ENCODE measurements around the gene CPSF2. TPM values are rescaled to one million over a fixed set of nuclear protein-coding genes. Genes with fewer than 3 reads are reported as not detected.

CPSF2 gene
- total and polyA plus RNA-seq, 2 of the 13 experiments (the other 11 are each of a cell fraction or from before 2014, with no cell fraction given), result 14.3 to 67.9 TPM

DNA sequence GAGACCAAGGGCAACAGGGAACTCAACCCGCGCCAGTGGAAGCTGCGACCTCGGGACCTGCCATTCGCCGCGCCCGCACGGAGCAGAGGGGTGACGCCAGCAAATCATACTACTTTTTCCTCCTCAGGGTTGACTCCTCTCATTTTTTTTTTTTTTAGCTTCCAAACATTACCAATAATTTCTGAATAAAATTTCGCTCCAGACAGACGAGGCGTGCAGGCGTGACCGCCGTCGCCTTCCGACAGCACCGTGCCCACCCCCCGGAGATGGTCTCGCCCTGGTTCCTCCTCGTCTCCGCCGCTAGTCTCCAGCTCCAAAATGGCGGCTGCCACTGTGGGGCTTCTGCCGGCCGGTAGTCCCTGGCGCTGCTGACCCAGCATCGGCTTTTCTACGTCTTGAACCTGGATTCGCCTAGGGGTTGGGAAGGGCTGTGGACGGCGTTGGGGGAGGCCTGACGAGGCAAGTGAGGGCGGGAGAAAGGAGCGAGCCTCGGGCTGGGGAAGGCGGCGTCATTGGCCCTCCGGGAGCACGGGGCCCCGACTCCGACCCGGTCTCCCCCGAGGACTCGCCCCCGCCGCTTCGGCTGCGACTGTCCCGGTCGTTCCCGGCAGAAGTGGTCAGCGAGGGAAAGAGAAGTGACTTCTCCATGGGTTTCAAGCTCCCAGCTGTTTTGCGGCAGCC is at the start of gene CPSF2, which contains the start of gene NDUFB1 (continued):
- TF ChIP-seq, protein P1, sequence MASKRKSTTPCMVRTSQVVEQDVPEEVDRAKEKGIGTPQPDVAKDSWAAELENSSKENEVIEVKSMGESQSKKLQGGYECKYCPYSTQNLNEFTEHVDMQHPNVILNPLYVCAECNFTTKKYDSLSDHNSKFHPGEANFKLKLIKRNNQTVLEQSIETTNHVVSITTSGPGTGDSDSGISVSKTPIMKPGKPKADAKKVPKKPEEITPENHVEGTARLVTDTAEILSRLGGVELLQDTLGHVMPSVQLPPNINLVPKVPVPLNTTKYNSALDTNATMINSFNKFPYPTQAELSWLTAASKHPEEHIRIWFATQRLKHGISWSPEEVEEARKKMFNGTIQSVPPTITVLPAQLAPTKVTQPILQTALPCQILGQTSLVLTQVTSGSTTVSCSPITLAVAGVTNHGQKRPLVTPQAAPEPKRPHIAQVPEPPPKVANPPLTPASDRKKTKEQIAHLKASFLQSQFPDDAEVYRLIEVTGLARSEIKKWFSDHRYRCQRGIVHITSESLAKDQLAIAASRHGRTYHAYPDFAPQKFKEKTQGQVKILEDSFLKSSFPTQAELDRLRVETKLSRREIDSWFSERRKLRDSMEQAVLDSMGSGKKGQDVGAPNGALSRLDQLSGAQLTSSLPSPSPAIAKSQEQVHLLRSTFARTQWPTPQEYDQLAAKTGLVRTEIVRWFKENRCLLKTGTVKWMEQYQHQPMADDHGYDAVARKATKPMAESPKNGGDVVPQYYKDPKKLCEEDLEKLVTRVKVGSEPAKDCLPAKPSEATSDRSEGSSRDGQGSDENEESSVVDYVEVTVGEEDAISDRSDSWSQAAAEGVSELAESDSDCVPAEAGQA (IDR thresholded peaks at IDR 0.05; ENCODE audit: low read depth), result no peak
- TF ChIP-seq, protein P1 (CRISPR knock-in tag; IDR thresholded peaks at IDR 0.05; ENCODE audit: borderline replicate concordance), result peak; percentile 51; the same call in 1 of the 2 replicates
- TF ChIP-seq IRX3 (CRISPR knock-in tag; IDR thresholded peaks at IDR 0.05; ENCODE audit: borderline replicate concordance, low read depth) (no peak; the same call in 1 of the 2 replicates), SALL1 (CRISPR knock-in tag; IDR thresholded peaks at IDR 0.05) (peak; percentile 77), CBX5 (CRISPR knock-in tag; IDR thresholded peaks at IDR 0.05; ENCODE audit: borderline replicate concordance) (no peak), SIX4 (CRISPR knock-in tag; IDR thresholded peaks at IDR 0.05) (no peak), HNRNPL (IDR thresholded peaks at IDR 0.05; ENCODE audit: low read depth, low read length) (0 out of 2 replicates have a peak, but pooled peaks have one; percentile 53)
- TF ChIP-seq, protein P2, sequence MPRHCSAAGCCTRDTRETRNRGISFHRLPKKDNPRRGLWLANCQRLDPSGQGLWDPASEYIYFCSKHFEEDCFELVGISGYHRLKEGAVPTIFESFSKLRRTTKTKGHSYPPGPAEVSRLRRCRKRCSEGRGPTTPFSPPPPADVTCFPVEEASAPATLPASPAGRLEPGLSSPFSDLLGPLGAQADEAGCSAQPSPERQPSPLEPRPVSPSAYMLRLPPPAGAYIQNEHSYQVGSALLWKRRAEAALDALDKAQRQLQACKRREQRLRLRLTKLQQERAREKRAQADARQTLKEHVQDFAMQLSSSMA (CRISPR knock-in tag; IDR thresholded peaks at IDR 0.05), result peak; percentile 51; the same call in 1 of the 2 replicates
- TF ChIP-seq, protein P3, sequence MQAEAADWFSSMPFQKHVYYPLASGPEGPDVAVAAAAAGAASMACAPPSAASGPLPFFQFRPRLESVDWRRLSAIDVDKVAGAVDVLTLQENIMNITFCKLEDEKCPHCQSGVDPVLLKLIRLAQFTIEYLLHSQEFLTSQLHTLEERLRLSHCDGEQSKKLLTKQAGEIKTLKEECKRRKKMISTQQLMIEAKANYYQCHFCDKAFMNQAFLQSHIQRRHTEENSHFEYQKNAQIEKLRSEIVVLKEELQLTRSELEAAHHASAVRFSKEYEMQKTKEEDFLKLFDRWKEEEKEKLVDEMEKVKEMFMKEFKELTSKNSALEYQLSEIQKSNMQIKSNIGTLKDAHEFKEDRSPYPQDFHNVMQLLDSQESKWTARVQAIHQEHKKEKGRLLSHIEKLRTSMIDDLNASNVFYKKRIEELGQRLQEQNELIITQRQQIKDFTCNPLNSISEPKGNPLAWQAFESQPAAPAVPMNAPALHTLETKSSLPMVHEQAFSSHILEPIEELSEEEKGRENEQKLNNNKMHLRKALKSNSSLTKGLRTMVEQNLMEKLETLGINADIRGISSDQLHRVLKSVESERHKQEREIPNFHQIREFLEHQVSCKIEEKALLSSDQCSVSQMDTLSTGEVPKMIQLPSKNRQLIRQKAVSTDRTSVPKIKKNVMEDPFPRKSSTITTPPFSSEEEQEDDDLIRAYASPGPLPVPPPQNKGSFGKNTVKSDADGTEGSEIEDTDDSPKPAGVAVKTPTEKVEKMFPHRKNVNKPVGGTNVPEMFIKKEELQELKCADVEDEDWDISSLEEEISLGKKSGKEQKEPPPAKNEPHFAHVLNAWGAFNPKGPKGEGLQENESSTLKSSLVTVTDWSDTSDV (CRISPR knock-in tag; IDR thresholded peaks at IDR 0.05), result peak; percentile 46; the same call in 1 of the 2 replicates
- TF ChIP-seq, protein P4, sequence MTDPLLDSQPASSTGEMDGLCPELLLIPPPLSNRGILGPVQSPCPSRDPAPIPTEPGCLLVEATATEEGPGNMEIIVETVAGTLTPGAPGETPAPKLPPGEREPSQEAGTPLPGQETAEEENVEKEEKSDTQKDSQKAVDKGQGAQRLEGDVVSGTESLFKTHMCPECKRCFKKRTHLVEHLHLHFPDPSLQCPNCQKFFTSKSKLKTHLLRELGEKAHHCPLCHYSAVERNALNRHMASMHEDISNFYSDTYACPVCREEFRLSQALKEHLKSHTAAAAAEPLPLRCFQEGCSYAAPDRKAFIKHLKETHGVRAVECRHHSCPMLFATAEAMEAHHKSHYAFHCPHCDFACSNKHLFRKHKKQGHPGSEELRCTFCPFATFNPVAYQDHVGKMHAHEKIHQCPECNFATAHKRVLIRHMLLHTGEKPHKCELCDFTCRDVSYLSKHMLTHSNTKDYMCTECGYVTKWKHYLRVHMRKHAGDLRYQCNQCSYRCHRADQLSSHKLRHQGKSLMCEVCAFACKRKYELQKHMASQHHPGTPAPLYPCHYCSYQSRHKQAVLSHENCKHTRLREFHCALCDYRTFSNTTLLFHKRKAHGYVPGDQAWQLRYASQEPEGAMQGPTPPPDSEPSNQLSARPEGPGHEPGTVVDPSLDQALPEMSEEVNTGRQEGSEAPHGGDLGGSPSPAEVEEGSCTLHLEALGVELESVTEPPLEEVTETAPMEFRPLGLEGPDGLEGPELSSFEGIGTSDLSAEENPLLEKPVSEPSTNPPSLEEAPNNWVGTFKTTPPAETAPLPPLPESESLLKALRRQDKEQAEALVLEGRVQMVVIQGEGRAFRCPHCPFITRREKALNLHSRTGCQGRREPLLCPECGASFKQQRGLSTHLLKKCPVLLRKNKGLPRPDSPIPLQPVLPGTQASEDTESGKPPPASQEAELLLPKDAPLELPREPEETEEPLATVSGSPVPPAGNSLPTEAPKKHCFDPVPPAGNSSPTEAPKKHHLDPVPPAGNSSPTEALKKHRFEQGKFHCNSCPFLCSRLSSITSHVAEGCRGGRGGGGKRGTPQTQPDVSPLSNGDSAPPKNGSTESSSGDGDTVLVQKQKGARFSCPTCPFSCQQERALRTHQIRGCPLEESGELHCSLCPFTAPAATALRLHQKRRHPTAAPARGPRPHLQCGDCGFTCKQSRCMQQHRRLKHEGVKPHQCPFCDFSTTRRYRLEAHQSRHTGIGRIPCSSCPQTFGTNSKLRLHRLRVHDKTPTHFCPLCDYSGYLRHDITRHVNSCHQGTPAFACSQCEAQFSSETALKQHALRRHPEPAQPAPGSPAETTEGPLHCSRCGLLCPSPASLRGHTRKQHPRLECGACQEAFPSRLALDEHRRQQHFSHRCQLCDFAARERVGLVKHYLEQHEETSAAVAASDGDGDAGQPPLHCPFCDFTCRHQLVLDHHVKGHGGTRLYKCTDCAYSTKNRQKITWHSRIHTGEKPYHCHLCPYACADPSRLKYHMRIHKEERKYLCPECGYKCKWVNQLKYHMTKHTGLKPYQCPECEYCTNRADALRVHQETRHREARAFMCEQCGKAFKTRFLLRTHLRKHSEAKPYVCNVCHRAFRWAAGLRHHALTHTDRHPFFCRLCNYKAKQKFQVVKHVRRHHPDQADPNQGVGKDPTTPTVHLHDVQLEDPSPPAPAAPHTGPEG (CRISPR knock-in tag; IDR thresholded peaks at IDR 0.05), result 0 out of 2 replicates have a peak, but pooled peaks have one; percentile 39
- TF ChIP-seq, protein P5, sequence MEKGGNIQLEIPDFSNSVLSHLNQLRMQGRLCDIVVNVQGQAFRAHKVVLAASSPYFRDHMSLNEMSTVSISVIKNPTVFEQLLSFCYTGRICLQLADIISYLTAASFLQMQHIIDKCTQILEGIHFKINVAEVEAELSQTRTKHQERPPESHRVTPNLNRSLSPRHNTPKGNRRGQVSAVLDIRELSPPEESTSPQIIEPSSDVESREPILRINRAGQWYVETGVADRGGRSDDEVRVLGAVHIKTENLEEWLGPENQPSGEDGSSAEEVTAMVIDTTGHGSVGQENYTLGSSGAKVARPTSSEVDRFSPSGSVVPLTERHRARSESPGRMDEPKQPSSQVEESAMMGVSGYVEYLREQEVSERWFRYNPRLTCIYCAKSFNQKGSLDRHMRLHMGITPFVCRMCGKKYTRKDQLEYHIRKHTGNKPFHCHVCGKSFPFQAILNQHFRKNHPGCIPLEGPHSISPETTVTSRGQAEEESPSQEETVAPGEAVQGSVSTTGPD (CRISPR knock-in tag; IDR thresholded peaks at IDR 0.05), result no peak
